Keratinocyte (primary cell): ENCODE results near the gene FBXO34. TPM values are rescaled to one million over a fixed set of nuclear protein-coding genes. Genes with fewer than 3 reads are reported as not detected.

Source experiments
- DNase-seq: peaks from one replicate; pipeline ENCODE4 v3.0.0-alpha.2; 2011; ENCODE audit warnings: low read depth, missing footprints, low spot score
- FAIRE-seq: peaks from 2 replicates; lab custom pipeline; 2011; peaks lifted over from hg19 to GRCh38; lab: Jason Lieb, UNC
- H2AFZ ChIP-seq: 2 replicates; pipeline ENCODE4 v1.6.0; 2012; ENCODE audit warnings: low read length, control low read depth, inconsistent platforms; ENCODE audit not compliant: control insufficient read depth
- H3K27ac ChIP-seq: 2 replicates; pipeline ENCODE4 v1.5.1; 2011; ENCODE audit warnings: low read length; ENCODE audit not compliant: control insufficient read depth, insufficient read depth
- H3K27me3 ChIP-seq: 3 replicates; pipeline ENCODE4 v1.6.0; 2011; ENCODE audit warnings: low read length; ENCODE audit not compliant: control insufficient read depth, insufficient read depth; ENCODE audit errors: extremely low read depth
- H3K36me3 ChIP-seq, 2 experiments: 2 replicates in 1 of 2; 3 replicates in 1 of 2; pipeline ENCODE4 v1.5.1; 2011; ENCODE audit warnings: low read length in 2 of 2, mild to moderate bottlenecking in 1 of 2; ENCODE audit not compliant: control insufficient read depth in 2 of 2, insufficient read depth in 2 of 2; ENCODE audit errors: extremely low read depth in 1 of 2
- H3K4me1 ChIP-seq: 3 replicates; pipeline ENCODE4 v1.5.1; 2011; ENCODE audit warnings: low read length; ENCODE audit not compliant: control insufficient read depth, insufficient read depth; ENCODE audit errors: extremely low read depth
- H3K4me2 ChIP-seq: 3 replicates; pipeline ENCODE4 v1.6.0; 2011; ENCODE audit warnings: low read depth, low read length; ENCODE audit not compliant: control insufficient read depth, insufficient read depth; ENCODE audit errors: extremely low read depth
- H3K4me3 ChIP-seq, 3 experiments: fragments of 200-600 bp in 1 of 3; sonication (generic) in 1 of 3; 2 replicates in 2 of 3; 3 replicates in 1 of 3; pipeline ENCODE4 v1.5.1; 2011 to 2016; ENCODE audit warnings: low read length in 3 of 3, mild to moderate bottlenecking in 3 of 3, control low read depth in 2 of 3, inconsistent platforms in 1 of 3, low read depth in 1 of 3, mixed read lengths in 1 of 3, mixed run types in 1 of 3, moderate library complexity in 1 of 3; ENCODE audit not compliant: control insufficient read depth in 2 of 3, insufficient read depth in 2 of 3; ENCODE audit errors: extremely low read depth in 1 of 3
- H3K79me2 ChIP-seq: 2 replicates; pipeline ENCODE4 v1.6.0; 2012; ENCODE audit warnings: low read length; ENCODE audit not compliant: control insufficient read depth, insufficient read depth
- H3K9ac ChIP-seq: 3 replicates; pipeline ENCODE4 v1.6.0; 2011; ENCODE audit warnings: low read length; ENCODE audit not compliant: control insufficient read depth, insufficient read depth; ENCODE audit errors: extremely low read depth
- H3K9me1 ChIP-seq: 3 replicates; pipeline ENCODE4 v1.6.0; 2011; ENCODE audit warnings: low read length; ENCODE audit not compliant: control insufficient read depth, insufficient read depth; ENCODE audit errors: extremely low read depth
- H3K9me3 ChIP-seq: 2 replicates; pipeline ENCODE4 v1.5.1; 2012; ENCODE audit warnings: low read depth, low read length; ENCODE audit not compliant: control insufficient read depth
- H4K20me1 ChIP-seq: 3 replicates; pipeline ENCODE4 v1.6.0; 2011; ENCODE audit warnings: low read length; ENCODE audit not compliant: control insufficient read depth, insufficient read depth; ENCODE audit errors: extremely low read depth
- CTCF ChIP-seq, 3 experiments: IDR thresholded peaks in 1 of 3; conservative IDR thresholded peaks in 1 of 3; optimal IDR thresholded peaks in 1 of 3; 2 replicates in 2 of 3; 3 replicates in 1 of 3; pipeline versions ENCODE3 to v1.5.1; 2011; ENCODE audit warnings: low read length in 3 of 3, mild to moderate bottlenecking in 3 of 3, moderate library complexity in 2 of 3, control low read depth in 1 of 3, inconsistent platforms in 1 of 3; ENCODE audit not compliant: insufficient read depth in 2 of 3; ENCODE audit errors: extremely low read depth in 1 of 3
- EZH2 ChIP-seq: IDR thresholded peaks from one replicate; pipeline ENCODE4 v1.6.1; 2012; ENCODE audit warnings: inconsistent platforms, mild to moderate bottlenecking, low read length, moderate library complexity
- dilution Hi-C: fragments of 300-500 bp; cut with MboI; formaldehyde crosslinking; loops from one replicate; pipeline ENCODE4 v1.7.0; 2020; ENCODE audit warnings: low sequenced_read_pairs; ENCODE audit not compliant: extremely low pct_ligation_motif_present
- polyA plus RNA-seq, 5 experiments: library from polyadenylated mRNA; depleted of rRNA in 3 of 5; stranded (reverse) in 3 of 5; stranded (forward) in 1 of 5; unstranded in 1 of 5; fragments of >200 nt; gene quantifications; 1 replicate in 1 of 5; 2 replicates in 3 of 5; 3 replicates in 1 of 5; pipeline versions ENCODE4 v1.2.1 to v1.2.3, GENCODE V29; 2011 to 2012; ENCODE audit warnings: missing spikeins in 2 of 5, low read depth in 1 of 5, low replicate concordance in 1 of 5

FBXO34 gene
- polyA plus RNA-seq, 1 donor (not counting 4 experiments of a cell fraction or from before 2014, with no cell fraction given), result 18.0 TPM

GRCh38 chr14:55398679-55399078 is 127.5 kb downstream of the FBXO34 start:
- H2AFZ ChIP-seq, result no peak overlapping the region
- TF ChIP-seq EZH2, result no peak
- no peak overlapping the region for H3K4me2 ChIP-seq
- H3K4me3 ChIP-seq, result no peak overlapping the region
- no peaks in the 10 kb centered on the region for H3K9me3 ChIP-seq
- H3K27ac ChIP-seq, result no peak overlapping the region
- peaks cover 0 to 1% of the 10 kb centered on the region in 2 experiments for H3K36me3 ChIP-seq
- peak; percentile 45 for DNase-seq
- no peaks in the 10 kb centered on the region for H3K27me3 ChIP-seq
- peak; percentile 89 for FAIRE-seq
- dilution Hi-C loops, result no loop called here
- peaks cover 12% of the 10 kb centered on the region for H3K79me2 ChIP-seq
- H3K9ac ChIP-seq, result no peak overlapping the region
- no peaks in the 10 kb centered on the region for H4K20me1 ChIP-seq
- H3K9me1 ChIP-seq, result no peaks in the 10 kb centered on the region
- peaks cover 6% of the 10 kb centered on the region for H3K4me1 ChIP-seq

GRCh38 chr14:55399183-55399582 is 128.0 kb downstream of the FBXO34 start:
- Histone ChIP-seq H2AFZ (no peak overlapping the region), H3K9me3 (no peaks in the 10 kb centered on the region), H3K9me1 (no peaks in the 10 kb centered on the region), H3K36me3 (peaks cover 0 to 1% of the 10 kb centered on the region in 2 experiments), H3K27ac (no peak overlapping the region), H4K20me1 (no peaks in the 10 kb centered on the region), H3K9ac (no peak overlapping the region), H3K4me2 (no peak overlapping the region), H3K27me3 (no peaks in the 10 kb centered on the region), H3K79me2 (peaks cover 14% of the 10 kb centered on the region), H3K4me3 (no peak overlapping the region), H3K4me1 (peaks cover 6% of the 10 kb centered on the region)
- no peak for TF ChIP-seq CTCF (optimal IDR thresholded peaks at IDR 0.05 in 1 of 3, IDR thresholded peaks at IDR 0.05 in 1 of 3, conservative IDR thresholded peaks at IDR 0.05 in 1 of 3; ENCODE audit: extremely low read depth in 1 of 3, insufficient read depth in 2 of 3, low read length in 3 of 3)
- no peak for DNase-seq
- dilution Hi-C loops, result no loop called here
- FAIRE-seq, result no peak

- no peak for TF ChIP-seq EZH2
- TF ChIP-seq CTCF (optimal IDR thresholded peaks at IDR 0.05 in 1 of 3, IDR thresholded peaks at IDR 0.05 in 1 of 3, conservative IDR thresholded peaks at IDR 0.05 in 1 of 3; ENCODE audit: extremely low read depth in 1 of 3, insufficient read depth in 2 of 3, low read length in 3 of 3), result no peak
- no peaks in the 10 kb centered on the region for H3K9me3 ChIP-seq
- H3K9ac ChIP-seq, result no peak overlapping the region
- H4K20me1 ChIP-seq, result no peaks in the 10 kb centered on the region
- dilution Hi-C loops, result no loop called here
- peaks cover 0 to under 1% of the 10 kb centered on the region in 2 experiments for H3K36me3 ChIP-seq
- peaks cover 18% of the 10 kb centered on the region for H3K79me2 ChIP-seq
- no peak for FAIRE-seq
- peaks cover 6% of the 10 kb centered on the region for H3K4me1 ChIP-seq
- H3K4me3 ChIP-seq, result no peak overlapping the region
- DNase-seq, result no peak
- no peaks in the 10 kb centered on the region for H3K9me1 ChIP-seq
- no peak overlapping the region for H3K4me2 ChIP-seq
- H2AFZ ChIP-seq, result no peak overlapping the region
- H3K27me3 ChIP-seq, result no peaks in the 10 kb centered on the region
- H3K27ac ChIP-seq, result no peak overlapping the region
Observed at GRCh38 chr14:55399852-55400251, 128.6 kb downstream of the FBXO34 start.
